GM18517 (cell line): ENCODE measurements around the gene BABAM2.
"Not testable (repeated sequence)": the region's sequence is repeated elsewhere in the genome, so short reads cannot be mapped to it uniquely, and the experiment has no call there.

ENCODE experiments used
- ATAC-seq: cut with Tn5 transposase; IDR thresholded peaks from one replicate; pipeline ENCODE4 v1.9.1; 2021; ENCODE audit warnings: mild to moderate bottlenecking, moderate library complexity; ENCODE audit not compliant: unreplicated experiment

Gene BABAM2

GRCh38 chr2:28365158-28365557 is 474.6 kb downstream of the BABAM2 start:
- ATAC-seq, result no peak

- ATAC-seq, result no peak
Measured at GRCh38 chr2:28366149-28366495, 475.6 kb downstream of the BABAM2 start.

- no peak for ATAC-seq
Measured at GRCh38 chr2:28366496-28367282, 476.2 kb downstream of the BABAM2 start.

GRCh38 chr2:28367667-28368356 is 477.3 kb downstream of the BABAM2 start:
- ATAC-seq, result no peak

- no peak for ATAC-seq
Measured at GRCh38 chr2:28368357-28368798, 477.8 kb downstream of the BABAM2 start.

- no peak for ATAC-seq
Measured at GRCh38 chr2:28369358-28369757, 478.8 kb downstream of the BABAM2 start.

GRCh38 chr2:28370354-28370753 is 479.8 kb downstream of the BABAM2 start:
- no peak for ATAC-seq

GRCh38 chr2:28371728-28372127 is 481.2 kb downstream of the BABAM2 start:
- not testable (repeated sequence) for ATAC-seq

GRCh38 chr2:28373854-28374253 is 483.3 kb downstream of the BABAM2 start:
- ATAC-seq, result no peak

GRCh38 chr2:28374331-28374730 is 483.8 kb downstream of the BABAM2 start:
- ATAC-seq, result no peak

GRCh38 chr2:28375236-28375635 is 484.7 kb downstream of the BABAM2 start:
- no peak for ATAC-seq

GRCh38 chr2:28375742-28376631 is 485.5 kb downstream of the BABAM2 start:
- ATAC-seq, result no peak

GRCh38 chr2:28377195-28377816 is 486.8 kb downstream of the BABAM2 start:
- ATAC-seq, result no peak

- no peak for ATAC-seq
Measured at GRCh38 chr2:28377984-28378678, 487.6 kb downstream of the BABAM2 start.

- no peak for ATAC-seq
Measured at GRCh38 chr2:28378679-28379584, 488.4 kb downstream of the BABAM2 start.

GRCh38 chr2:28380219-28380618 is 489.7 kb downstream of the BABAM2 start:
- ATAC-seq, result no peak

GRCh38 chr2:28381225-28382180 is 491.0 kb downstream of the BABAM2 start:
- ATAC-seq, result no peak

GRCh38 chr2:28382755-28383154 is 492.2 kb downstream of the BABAM2 start:
- ATAC-seq, result no peak
